Heart right ventricle (tissue), 16 donors: ENCODE measurements around the gene NEXN. TPM values are rescaled to one million over a fixed set of nuclear protein-coding genes. Genes with fewer than 3 reads are reported as not detected.

Source experiments
- ATAC-seq, 8 donors: fragments of 200-7000 bp; cut with Tn5 transposase; one replicate each; pipeline ENCODE4 v1.9.1; 2020; ENCODE audit warnings: mild to moderate bottlenecking in 8 of 8, moderate library complexity in 8 of 8, moderate number of reproducible peaks in 1 of 8
- DNase-seq, 2 donors: peaks; one replicate each; pipeline ENCODE4 v3.0.0-alpha.2; 2020
- H3K27ac ChIP-seq, 10 donors: fragments of 200-600 bp; sonication (generic) in 2 of 10; one replicate each; pipeline versions ENCODE4 v1.5.0 to v1.8.0; 2020 to 2022; ENCODE audit warnings: mild to moderate bottlenecking in 3 of 10
- H3K27me3 ChIP-seq, 7 donors: fragments of 200-600 bp; one replicate each; pipeline ENCODE4 v1.8.0; 2021 to 2022; ENCODE audit warnings: mild to moderate bottlenecking in 2 of 7
- H3K36me3 ChIP-seq, 9 donors: fragments of 200-600 bp; sonication (generic) in 1 of 9; one replicate each; pipeline versions ENCODE4 v1.5.0 to v1.8.0; 2020 to 2022; ENCODE audit warnings: mild to moderate bottlenecking in 2 of 9
- H3K4me1 ChIP-seq, 9 donors: fragments of 200-600 bp; sonication (generic) in 1 of 9; one replicate each; pipeline versions ENCODE4 v1.5.0 to v1.8.0; 2020 to 2022; ENCODE audit warnings: mild to moderate bottlenecking in 4 of 9
- H3K4me3 ChIP-seq, 10 donors: fragments of 200-600 bp; sonication (generic) in 2 of 10; one replicate each; pipeline versions ENCODE4 v1.5.0 to v1.8.0; 2020 to 2022; ENCODE audit warnings: mild to moderate bottlenecking in 7 of 10, moderate library complexity in 2 of 10
- H3K9me3 ChIP-seq, 11 donors: fragments of 200-600 bp in 10 of 11; sonication (generic) in 2 of 11; one replicate each; pipeline versions ENCODE4 v1.5.0 to v1.8.0; 2013 to 2022; ENCODE audit warnings: mild to moderate bottlenecking in 2 of 11, control low read depth in 1 of 11, moderate library complexity in 1 of 11
- CTCF ChIP-seq, 9 donors: fragments of 200-600 bp; sonication (generic) in 2 of 9; IDR thresholded peaks; one replicate each; pipeline versions ENCODE4 v1.5.0 to v1.8.0; 2021 to 2022; ENCODE audit warnings: antibody characterized with exemption in 9 of 9, mild to moderate bottlenecking in 5 of 9, moderate library complexity in 1 of 9
- WGBS, 2 donors: extraction: QIAGEN DNeasy Blood & Tissue Kit; methylation state at CpG; one replicate each; pipeline ENCODE4 v1.1.7; 2013; ENCODE audit warnings: inconsistent platforms in 1 of 2; 5-methylcytosine and 5-hydroxymethylcytosine counted together
- intact Hi-C, 10 donors: fragments of 100-400 bp; cut with DNase I; formaldehyde crosslinking; loops; one replicate each; pipeline versions ENCODE4 v1.11.1 to v1.14.2; 2022
- polyA plus RNA-seq, 2 donors: library from polyadenylated mRNA; stranded (reverse); fragments of 200-250 nt; gene quantifications; one replicate each; pipeline ENCODE4 v1.2.3, GENCODE V29; 2013
- total RNA-seq, 10 donors: library from RNA; stranded (reverse); fragmentation: NEBNext Ultra II Directional in 3 of 10; extraction: Animal tissue kit (Norgen Biotek cat#: 25700) in 3 of 10; gene quantifications; one replicate each; pipeline versions ENCODE4 v1.2.1 to v1.2.4, GENCODE V29; 2021 to 2023
- donor health status: Arrhythmogenic right ventricular cardiomyopathy.
- donor health status: ischemic (EF 13 %, LVEDD 7.1; RV severe dilation, severe dysfunction).
- donor health status: healthy with polysubstance abuse.
- donor health status: DM: no; HTN: yes; CAD: no.
- donor health status: DM: no; HTN: no; CAD: no.
- donor health status: ischemic (EF 25% LVEDD 6.9; RV normal size, moderate dysfunction).
- donor health status: ischemic (EF 25% LVEDD 5.7; RV mildly dilated, moderate dysfunction).
- donor health status: healthy.
- donor health status: DM: yes; HTN: yes; CAD: no.
- donor health status: Ischemic cardiomyopathy.
- donor health status: ischemic (EF 35%, LVEDD 5.7; RV mildly dilated, moderate dysfunction).
- donor health status: nonischemic (EF 11% LVEDD 7.7; RV severe dilation, severe dysfunction).
- donor health status: DM: yes; HTN: yes; CAD: no.
- donor health status: PGD.
- donor health status: ischemic (EF 29% LVEDD 5.4; RV normal size, mild dysfunction).
- donor health status: nonischemic (EF 23%, LVEDD 6.1; RV moderate dilation, normal function).

The NEXN gene
- total and polyA plus RNA-seq, 12 donors, result 248 to 1,016 (median 396) TPM

- TF ChIP-seq CTCF (IDR thresholded peaks at IDR 0.05), result no peak
- 67 to 79% methylated on average over 13 of the region's 13 CpGs for WGBS, 2 donors
These were observed 38.3 kb downstream of the NEXN start for GRCh38 chr1:77926561-77927357.

GRCh38 chr1:77927414-77927813, 39.0 kb downstream of the NEXN start:
- TF ChIP-seq CTCF (IDR thresholded peaks at IDR 0.05), result no peak
- peak in 2 of 8 donors; percentile 25 to 33 for ATAC-seq
- 93% methylated on average over 4 of the region's 4 CpGs for WGBS, 2 donors
- intact Hi-C loops, result no loop called here
- peaks cover 0 to 95% (median 42%) of the 10 kb centered on the region in 9 donors for H3K36me3 ChIP-seq
- peak overlapping the region in 2 of 10 donors; percentile 27 to 29 for H3K27ac ChIP-seq
- H3K4me1 ChIP-seq, result peaks cover 0 to 24% (median 0%) of the 10 kb centered on the region in 9 donors
- no peak for DNase-seq
- H3K9me3 ChIP-seq, result no peaks in the 10 kb centered on the region
- no peak overlapping the region for H3K4me3 ChIP-seq
- no peaks in the 10 kb centered on the region for H3K27me3 ChIP-seq

More at GRCh38 chr1:77926561-77927357, 38.3 kb downstream of the NEXN start:
- ATAC-seq (no peak), DNase-seq (no peak)
- intact Hi-C loops, result no loop called here
- peak overlapping the region in 6 of 10 donors; percentile 11 to 38 (median 24) for H3K4me3 ChIP-seq
- H3K36me3 ChIP-seq, result peaks cover 0 to 95% (median 38%) of the 10 kb centered on the region in 9 donors
- H3K27ac ChIP-seq, result peak overlapping the region in 4 of 10 donors; percentile 0 to 52 (median 30)
- peaks cover 0 to 24% (median 0%) of the 10 kb centered on the region in 9 donors for H3K4me1 ChIP-seq
- H3K9me3 ChIP-seq, result no peaks in the 10 kb centered on the region
- no peaks in the 10 kb centered on the region for H3K27me3 ChIP-seq

- WGBS, 2 donors, result 96 to 97% methylated on average over 2 of the region's 2 CpGs
- no peaks in the 10 kb centered on the region for H3K9me3 ChIP-seq
- ATAC-seq, result no peak
- intact Hi-C loops, result no loop called here
- H3K27ac ChIP-seq, result no peak overlapping the region
- no peak for TF ChIP-seq CTCF (IDR thresholded peaks at IDR 0.05)
- peaks cover 0 to 24% (median 0%) of the 10 kb centered on the region in 9 donors for H3K4me1 ChIP-seq
- no peaks in the 10 kb centered on the region for H3K27me3 ChIP-seq
- no peak for DNase-seq
- H3K36me3 ChIP-seq, result peaks cover 0 to 95% (median 41%) of the 10 kb centered on the region in 9 donors
- H3K4me3 ChIP-seq, result no peak overlapping the region
These were observed 41.4 kb downstream of the NEXN start for GRCh38 chr1:77929806-77930205.

GRCh38 chr1:77938651-77939050, 50.2 kb downstream of the NEXN start:
- peaks cover 0 to 3% (median 0%) of the 10 kb centered on the region in 9 donors for H3K4me1 ChIP-seq
- intact Hi-C loops, result no loop called here

More at GRCh38 chr1:77938651-77939050, 50.2 kb downstream of the NEXN start:
- H3K27me3 ChIP-seq, result no peaks in the 10 kb centered on the region
- ATAC-seq (no peak), DNase-seq (no peak)
- no peak overlapping the region for H3K4me3 ChIP-seq
- no peak overlapping the region for H3K27ac ChIP-seq
- TF ChIP-seq CTCF (IDR thresholded peaks at IDR 0.05), result no peak
- peaks cover 0 to 100% (median 46%) of the 10 kb centered on the region in 9 donors for H3K36me3 ChIP-seq
- peaks cover 0 to 9% (median 0%) of the 10 kb centered on the region in 11 donors for H3K9me3 ChIP-seq
